A549 (cell line): Measurements from ENCODE around the gene SNX6.

Experiments used
- MYC ChIP-seq: IDR thresholded peaks from 2 replicates; pipeline ENCODE4 v1.6.1; 2012; ENCODE audit warnings: mild to moderate bottlenecking, inconsistent platforms, low read length, improper control_type of control experiment, borderline replicate concordance
- POLR2A ChIP-seq: IDR thresholded peaks from 2 replicates; pipeline ENCODE4 v1.6.1; 2012; ENCODE audit warnings: mild to moderate bottlenecking, low read length
- RAD21 ChIP-seq, 2 experiments: fragments of >200 bp in 1 of 2; sonication (Bioruptor Twin) in 1 of 2; formaldehyde crosslinking in 1 of 2; IDR thresholded peaks in 1 of 2; conservative IDR thresholded peaks in 1 of 2; 2 replicates in 1 of 2; 3 replicates in 1 of 2; pipeline ENCODE4 v1.6.1; 2012 to 2018; ENCODE audit warnings: inconsistent platforms in 1 of 2
- TF ChIP-seq, protein P1 (sequence below): IDR thresholded peaks from 2 replicates; pipeline ENCODE4 v1.6.1; 2012

DNA sequence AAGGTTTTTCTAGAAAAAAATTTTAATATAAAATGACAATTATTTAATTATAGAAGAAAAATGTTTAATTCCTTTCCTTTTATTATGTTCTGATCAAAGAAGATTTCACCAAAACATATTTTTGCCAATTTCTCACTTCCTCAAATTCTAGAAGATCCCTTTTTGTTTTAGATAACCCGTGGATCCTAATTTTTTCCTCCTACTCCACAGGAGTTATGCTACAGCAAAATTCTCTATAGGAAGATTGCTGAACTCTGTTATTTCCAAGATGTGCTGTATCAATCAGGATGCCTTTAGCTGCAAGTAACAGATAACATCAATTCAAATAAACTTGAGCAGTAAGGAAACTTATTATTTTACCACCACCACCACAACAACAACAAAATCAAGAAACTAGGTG lies 3.8 kb upstream of the SNX6 start:
- TF ChIP-seq POLR2A, result no peak
- TF ChIP-seq, protein P1, sequence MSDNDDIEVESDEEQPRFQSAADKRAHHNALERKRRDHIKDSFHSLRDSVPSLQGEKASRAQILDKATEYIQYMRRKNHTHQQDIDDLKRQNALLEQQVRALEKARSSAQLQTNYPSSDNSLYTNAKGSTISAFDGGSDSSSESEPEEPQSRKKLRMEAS, result no peak
- TF ChIP-seq RAD21 (conservative IDR thresholded peaks at IDR 0.05 in 1 of 2, IDR thresholded peaks at IDR 0.05 in 1 of 2), result no peak
- no peak for TF ChIP-seq MYC
